Measurements from ENCODE around the gene SPATA45.
A peak's percentile ranks its signal among the peaks of the same experiment; 100 is the strongest.

The SPATA45 gene

GRCh38 chr1:212827831-212828278, 19.6 kb downstream of the SPATA45 start:
- DNase-seq, result no peak

- DNase-seq, result no peak
These were observed 20.2 kb downstream of the SPATA45 start for GRCh38 chr1:212827171-212827776.

GRCh38 chr1:212825798-212826452, 21.5 kb downstream of the SPATA45 start:
- no peak for DNase-seq

- no peak for DNase-seq
These were observed 23.2 kb downstream of the SPATA45 start for GRCh38 chr1:212824201-212824600.

GRCh38 chr1:212822956-212823355, 24.5 kb downstream of the SPATA45 start:
- no peak for DNase-seq

- no peak for DNase-seq
These were observed 26.5 kb downstream of the SPATA45 start for GRCh38 chr1:212820969-212821368.

- no peak for DNase-seq
These were observed 27.7 kb downstream of the SPATA45 start for GRCh38 chr1:212819726-212820125.

- no peak for DNase-seq
These were observed 30.7 kb downstream of the SPATA45 start for GRCh38 chr1:212816567-212817278.

- DNase-seq, result peak in 1 of 2 donors; percentile 18
These were observed 32.7 kb downstream of the SPATA45 start for GRCh38 chr1:212814537-212815334.

GRCh38 chr1:212805767-212806166, 41.7 kb downstream of the SPATA45 start:
- no peak for DNase-seq

GRCh38 chr1:212797681-212798080, 49.8 kb downstream of the SPATA45 start:
- no peak for DNase-seq

GRCh38 chr1:212794561-212795014, 52.9 kb downstream of the SPATA45 start:
- DNase-seq, result no peak

GRCh38 chr1:212792396-212792908, 55.0 kb downstream of the SPATA45 start:
- DNase-seq, result no peak

GRCh38 chr1:212791676-212792395, 55.6 kb downstream of the SPATA45 start, which contains the start of the genes NSL1 and TATDN3:
NSL1 (minus strand) TSS chr1:212791777; CDS start chr1:212791763, 14 bp downstream.
TATDN3 (plus strand) TSS chr1:212791894; CDS start chr1:212791922, 28 bp downstream.
- peak; percentile 99 to 100 for DNase-seq

- DNase-seq, result no peak
These were observed 56.2 kb downstream of the SPATA45 start for GRCh38 chr1:212791261-212791675.

GRCh38 chr1:212785871-212786270, 61.6 kb downstream of the SPATA45 start:
- no peak for DNase-seq

GRCh38 chr1:212783976-212784375, 63.5 kb downstream of the SPATA45 start:
- no peak for DNase-seq

- DNase-seq, result no peak
These were observed 64.9 kb downstream of the SPATA45 start for GRCh38 chr1:212782422-212783154.

- DNase-seq, result no peak
These were observed 66.2 kb downstream of the SPATA45 start for GRCh38 chr1:212781225-212781624.

- no peak for DNase-seq
These were observed 66.7 kb downstream of the SPATA45 start for GRCh38 chr1:212780759-212781158.
